H1 (cell line): ENCODE results near the gene CCDC152. TPM values are rescaled to one million over a fixed set of nuclear protein-coding genes. Genes with fewer than 3 reads are reported as not detected.

Experiments
- CTCF ChIA-PET: fragments of 300-600 bp; sonication (Branson Sonifier 250); formaldehyde crosslinking; loops from one replicate; lab custom pipeline; 2021; ENCODE audit not compliant: partially characterized antibody; lab: Charles Lee
- POLR2A ChIA-PET: fragments of 300-600 bp; sonication (Branson Sonifier 250); formaldehyde crosslinking; loops from one replicate; lab custom pipeline; 2021; ENCODE audit warnings: inconsistent platforms; ENCODE audit not compliant: partially characterized antibody; lab: Charles Lee
- DNase-seq, 2 experiments: peaks; one replicate each; pipeline versions ENCODE4 v3.0.0 to v3.0.0-alpha.2; 2010 to 2022; ENCODE audit warnings: low spot score in 2 of 2, low read depth in 1 of 2, mixed read lengths in 1 of 2
- FAIRE-seq: peaks from 2 replicates; lab custom pipeline; 2011; peaks lifted over from hg19 to GRCh38; lab: Jason Lieb, UNC
- H2AFZ ChIP-seq: 2 replicates; pipeline ENCODE4 v1.8.1; 2012; ENCODE audit warnings: low read length, inconsistent platforms
- H2AK5ac ChIP-seq: 2 replicates; pipeline ENCODE4 v1.6.1; 2013; ENCODE audit warnings: low read depth, low read length
- H2BK120ac ChIP-seq: replicated peaks from 2 replicates; pipeline ENCODE3; 2013; ENCODE audit warnings: low read depth, low read length, inconsistent platforms
- H2BK12ac ChIP-seq: 2 replicates; pipeline ENCODE4 v1.6.1; 2013; ENCODE audit warnings: low read depth, low read length
- H2BK15ac ChIP-seq: 2 replicates; pipeline ENCODE4 v1.6.1; 2013; ENCODE audit warnings: low read length
- H2BK20ac ChIP-seq: 2 replicates; pipeline ENCODE4 v1.6.1; 2013; ENCODE audit warnings: low read length
- H2BK5ac ChIP-seq: 2 replicates; pipeline ENCODE4 v1.6.1; 2013; ENCODE audit warnings: low read depth, low read length
- H3K14ac ChIP-seq: 2 replicates; pipeline ENCODE4 v1.6.1; 2013; ENCODE audit warnings: inconsistent platforms; ENCODE audit not compliant: insufficient read length
- H3K18ac ChIP-seq: 2 replicates; pipeline ENCODE4 v1.6.1; 2013; ENCODE audit warnings: low read length; ENCODE audit errors: extremely low read depth
- H3K23ac ChIP-seq: 2 replicates; pipeline ENCODE4 v1.6.1; 2013; ENCODE audit warnings: inconsistent platforms; ENCODE audit not compliant: insufficient read length
- H3K23me2 ChIP-seq: 2 replicates; pipeline ENCODE4 v1.6.1; 2013; ENCODE audit warnings: low read depth, low read length
- H3K27ac ChIP-seq: 2 replicates; pipeline ENCODE4 v1.6.1; 2011; ENCODE audit warnings: low read depth, low read length, inconsistent platforms
- H3K27me3 ChIP-seq, 4 experiments: replicated peaks in 1 of 4; 1 replicate in 1 of 4; 2 replicates in 3 of 4; pipeline versions ENCODE4 v1.6.1 to v1.8.1; 2011 to 2013; ENCODE audit warnings: low read length in 3 of 4, mild to moderate bottlenecking in 3 of 4, inconsistent platforms in 2 of 4, mixed read lengths in 2 of 4, moderate library complexity in 1 of 4; ENCODE audit not compliant: control insufficient read depth in 3 of 4, insufficient read depth in 3 of 4; ENCODE audit errors: extremely low read depth in 1 of 4
- H3K36me3 ChIP-seq, 4 experiments: 2 replicates each; pipeline versions ENCODE4 v1.6.1 to v1.8.1; 2011 to 2013; ENCODE audit warnings: mild to moderate bottlenecking in 4 of 4, low read length in 3 of 4, moderate library complexity in 2 of 4, control low read depth in 1 of 4, inconsistent platforms in 1 of 4; ENCODE audit not compliant: insufficient read depth in 4 of 4, control insufficient read depth in 2 of 4
- H3K4ac ChIP-seq: replicated peaks from 2 replicates; pipeline ENCODE3; 2013; ENCODE audit warnings: low read length, low read depth, mixed read lengths, inconsistent platforms; ENCODE audit not compliant: insufficient read length
- H3K4me1 ChIP-seq, 4 experiments: replicated peaks in 1 of 4; 1 replicate in 1 of 4; 2 replicates in 3 of 4; pipeline versions ENCODE4 v1.6.1 to v1.8.1; 2011 to 2013; ENCODE audit warnings: low read length in 3 of 4, inconsistent platforms in 2 of 4, mixed read lengths in 1 of 4; ENCODE audit not compliant: insufficient read depth in 4 of 4, control insufficient read depth in 3 of 4
- H3K4me2 ChIP-seq, 2 experiments: 2 replicates each; pipeline versions ENCODE4 v1.6.1 to v1.8.1; 2011 to 2013; ENCODE audit warnings: low read depth in 2 of 2, low read length in 2 of 2, control low read depth in 1 of 2, inconsistent platforms in 1 of 2, mild to moderate bottlenecking in 1 of 2; ENCODE audit not compliant: insufficient read depth in 1 of 2
- H3K4me3 ChIP-seq, 4 experiments: fragments of 200-600, 300-600 bp in 1 of 4; sonication (generic), shearing (Covaris generic), sonication (Bioruptor Twin) in 1 of 4; 2 replicates each; pipeline versions ENCODE4 v1.5.1 to v1.8.1; 2011 to 2016; ENCODE audit warnings: low read length in 4 of 4, low read depth in 3 of 4, control low read depth in 2 of 4, inconsistent platforms in 2 of 4, mild to moderate bottlenecking in 2 of 4, mixed read lengths in 1 of 4, moderate library complexity in 1 of 4; ENCODE audit not compliant: insufficient read depth in 2 of 4; ENCODE audit errors: extremely low read depth in 1 of 4
- H3K56ac ChIP-seq: replicated peaks from 2 replicates; pipeline ENCODE3; 2013; ENCODE audit warnings: low read depth, mild to moderate bottlenecking, mixed read lengths, low read length, inconsistent platforms; ENCODE audit not compliant: insufficient read length
- H3K79me1 ChIP-seq: 2 replicates; pipeline ENCODE4 v1.6.1; 2013; ENCODE audit warnings: low read depth, low read length, control low read depth
- H3K79me2 ChIP-seq, 2 experiments: 2 replicates each; pipeline versions ENCODE4 v1.6.1 to v1.8.1; 2012 to 2013; ENCODE audit warnings: low read length in 2 of 2, mild to moderate bottlenecking in 2 of 2, inconsistent platforms in 1 of 2; ENCODE audit not compliant: insufficient read depth in 2 of 2, control insufficient read depth in 1 of 2
- H3K9ac ChIP-seq, 4 experiments: replicated peaks in 1 of 4; 1 replicate in 1 of 4; 2 replicates in 3 of 4; pipeline versions ENCODE4 v1.6.1 to v1.8.1; 2011 to 2013; ENCODE audit warnings: low read depth in 3 of 4, low read length in 3 of 4, control low read depth in 2 of 4, mild to moderate bottlenecking in 2 of 4, moderate library complexity in 2 of 4, inconsistent platforms in 1 of 4; ENCODE audit errors: extremely low read depth in 1 of 4
- H3K9me3 ChIP-seq, 2 experiments: 2 replicates each; pipeline versions ENCODE4 v1.6.1 to v1.8.1; 2012 to 2013; ENCODE audit warnings: mild to moderate bottlenecking in 2 of 2, moderate library complexity in 2 of 2, control low read depth in 1 of 2, inconsistent platforms in 1 of 2, low read depth in 1 of 2, low read length in 1 of 2, mixed read lengths in 1 of 2; ENCODE audit not compliant: insufficient read depth in 2 of 2
- H4K20me1 ChIP-seq, 2 experiments: replicated peaks in 1 of 2; 2 replicates each; pipeline versions ENCODE3 to v1.8.1; 2011 to 2013; ENCODE audit warnings: inconsistent platforms in 2 of 2, low read length in 2 of 2, mild to moderate bottlenecking in 1 of 2; ENCODE audit not compliant: insufficient read depth in 2 of 2, control insufficient read depth in 1 of 2
- H4K5ac ChIP-seq: 2 replicates; pipeline ENCODE4 v1.6.1; 2013; ENCODE audit warnings: low read length, low read depth, mixed read lengths, inconsistent platforms; ENCODE audit not compliant: insufficient read length
- H4K8ac ChIP-seq: 2 replicates; pipeline ENCODE4 v1.8.0; 2013; ENCODE audit warnings: mild to moderate bottlenecking, moderate library complexity, low read length, inconsistent platforms; ENCODE audit not compliant: insufficient read depth; ENCODE audit errors: extremely low read depth
- H4K91ac ChIP-seq: replicated peaks from 2 replicates; pipeline ENCODE3; 2013; ENCODE audit warnings: low read length, mixed read lengths, inconsistent platforms; ENCODE audit not compliant: insufficient read length
- WGBS, 2 experiments: shearing (Covaris generic) in 1 of 2; methylation state at CpG; one replicate each; pipeline versions ENCODE4 v1.1.6 to v1.1.7; 2013 to 2015; ENCODE audit warnings: low lambda C conversion rate in 2 of 2, mixed read lengths in 2 of 2, inconsistent platforms in 1 of 2, low coverage in 1 of 2, missing lambda C conversion rate in 1 of 2; ENCODE audit not compliant: insufficient replicate concordance in 2 of 2, insufficient coverage in 1 of 2, insufficient read length in 1 of 2; ENCODE audit errors: extremely low coverage in 1 of 2, missing lambda C conversion rate in 1 of 2; 5-methylcytosine and 5-hydroxymethylcytosine counted together
- polyA plus RNA-seq, 7 experiments: library from polyadenylated mRNA; depleted of rRNA in 3 of 7; stranded (reverse) in 5 of 7; unstranded in 2 of 7; fragments of >200 nt in 5 of 7; fragments of 200-250 nt in 2 of 7; gene quantifications; 1 replicate in 5 of 7; 2 replicates in 1 of 7; 4 replicates in 1 of 7; pipeline versions ENCODE4 v1.2.1 to v1.2.3, GENCODE V29; 2011 to 2013; ENCODE audit warnings: missing spikeins in 2 of 7, mixed read lengths in 2 of 7
- total RNA-seq: library from RNA; stranded (reverse); fragmentation: NEBNext Ultra II Directional; extraction: Animal tissue kit (Norgen Biotek cat#: 25700); gene quantifications from 2 replicates; pipeline ENCODE4 v1.2.1, GENCODE V29; 2021

Gene CCDC152
- total and polyA plus RNA-seq, 2 of the 8 experiments (the other 6 are each of a cell fraction or from before 2014, with no cell fraction given), result 2.6 to 9.5 TPM

- no peak overlapping the region for H4K5ac ChIP-seq
- H2BK120ac ChIP-seq, result no peak overlapping the region
- H3K23ac ChIP-seq, result no peak overlapping the region
- FAIRE-seq, result peak; percentile 84
- no peak overlapping the region for H2BK12ac ChIP-seq
- H3K79me1 ChIP-seq, result no peaks in the 10 kb centered on the region
- no peak overlapping the region for H2BK5ac ChIP-seq
- ChIA-PET POLR2A (interaction anchor here (0.5 to 0.6 kb wide), 2 partner anchors 146 to 1941 kb away, joined by 4 to 5 read pairs; no protein-coding TSS in a partner anchor), CTCF (interaction anchor here (0.6 to 2.2 kb wide), 45 partner anchors 10 to 990 kb away, joined by 3 to 15 read pairs (median 4); partner anchors contain the start of genes CCDC152 and GHR)
- H3K18ac ChIP-seq, result no peak overlapping the region
- H3K27ac ChIP-seq, result no peak overlapping the region
- DNase-seq, result peak; percentile 25 to 83
- H3K79me2 ChIP-seq, result no peaks in the 10 kb centered on the region
- no peak overlapping the region for H3K4me2 ChIP-seq
- 0 out of 2 replicates have a peak overlapping the region, but pooled peaks have one; percentile 26 for H2AFZ ChIP-seq
- no peaks in the 10 kb centered on the region; the same call in 1 of the 2 replicates for H3K23me2 ChIP-seq
- no peak overlapping the region for H3K4ac ChIP-seq
- H4K20me1 ChIP-seq, result no peaks in the 10 kb centered on the region
- H3K27me3 ChIP-seq, result no peaks in the 10 kb centered on the region
- H3K14ac ChIP-seq, result no peak overlapping the region
- no peak overlapping the region for H4K91ac ChIP-seq
- no peak overlapping the region for H3K4me3 ChIP-seq
- H3K9me3 ChIP-seq, result 0 out of 4 replicates have a peak, but pooled peaks cover 2 to 4% of the 10 kb centered on the region in 2 experiments
- no peak overlapping the region for H2BK20ac ChIP-seq
- no peak overlapping the region for H3K9ac ChIP-seq
- H4K8ac ChIP-seq, result no peak overlapping the region
- H2AK5ac ChIP-seq, result no peak overlapping the region
- H3K36me3 ChIP-seq, result no peaks in the 10 kb centered on the region
- WGBS, 2 experiments, result 22% methylated on average over 4 of the region's 4 CpGs; no CpG with 5 or more reads in 1 of the 2 experiments
- no peak overlapping the region for H3K56ac ChIP-seq
- H2BK15ac ChIP-seq, result no peak overlapping the region
- H3K4me1 ChIP-seq, result no peaks in the 10 kb centered on the region
Observed at GRCh38 chr5:42745426-42745825, 11.2 kb upstream of the CCDC152 start.
